RWPE1 (cell line): ENCODE data around the gene CRACR2B.

Source experiments
- CTCF ChIA-PET: fragments of 350-600 bp; sonication (Branson Sonifier 250); formaldehyde crosslinking; extraction: SDS; loops from one replicate; lab custom pipeline; 2021; lab: Yijun Ruan, JAX
- POLR2A ChIA-PET: fragments of 400-600 bp; formaldehyde crosslinking; extraction: SDS; loops from one replicate; lab custom pipeline; 2020; ENCODE audit warnings: antibody characterized with exemption; ENCODE audit not compliant: low non-redundant PET; lab: Yijun Ruan, JAX
- DNase-seq: peaks from one replicate; pipeline ENCODE4 v3.0.0; 2012; ENCODE audit warnings: low spot score
- H3K27ac ChIP-seq: fragments of 450-650 bp; 2 replicates; pipeline ENCODE4 v1.5.1; 2017
- TF ChIP-seq, protein P1 (sequence below): fragments of 450-650 bp; conservative IDR thresholded peaks from 2 replicates; pipeline ENCODE4 v1.5.1; 2017; ENCODE audit warnings: low read depth, mild to moderate bottlenecking

CRACR2B gene

DNA sequence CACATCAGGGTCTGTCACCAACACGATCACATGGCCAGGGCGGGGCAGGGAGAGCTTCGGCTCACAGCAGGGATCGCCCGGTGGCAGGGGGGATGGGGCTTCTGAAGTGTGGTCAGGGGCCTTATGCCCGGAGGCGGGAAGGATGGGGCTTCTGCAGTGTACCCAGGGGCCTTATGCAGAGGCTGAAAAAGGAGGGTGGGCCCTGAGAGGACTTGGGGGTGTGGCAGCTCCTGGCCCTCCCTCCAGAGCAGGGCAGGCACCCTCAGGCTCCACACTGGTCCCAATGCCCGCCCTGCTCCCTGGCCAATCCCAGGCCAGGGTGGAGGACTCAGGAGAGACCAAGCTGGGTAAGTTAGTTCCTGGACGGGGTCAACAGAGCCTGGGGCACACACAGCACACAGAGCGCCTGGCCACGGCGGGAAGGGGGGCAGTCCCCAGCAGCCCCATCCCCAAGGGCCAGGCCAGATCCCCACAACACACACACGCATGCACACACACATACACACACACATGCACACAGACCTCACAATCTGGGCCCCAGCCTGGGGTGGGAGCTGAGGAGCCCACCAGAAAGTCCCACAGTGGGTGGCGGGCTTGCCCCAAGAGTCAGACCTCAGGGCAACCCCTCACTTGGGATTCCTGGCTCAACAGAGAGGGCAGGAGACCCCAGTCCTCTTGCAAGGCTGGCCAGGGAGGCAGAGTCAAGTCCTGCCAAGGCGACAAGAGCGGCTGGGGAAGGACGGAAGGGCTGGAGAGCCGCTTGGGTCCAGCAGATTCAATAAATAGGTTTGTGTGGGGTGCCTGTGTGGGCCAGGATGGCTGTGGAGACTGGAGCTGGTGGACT is 36.8 kb upstream of the CRACR2B start:
- POLR2A ChIA-PET: interaction anchor here (0.6 to 1.0 kb wide), 2 partner anchors 44 to 208 kb away, joined by 3 to 4 read pairs; no protein-coding TSS in a partner anchor
- CTCF ChIA-PET: interaction anchor here (0.7 kb wide), 1 partner anchor 12 kb away, joined by 3 read pairs; no protein-coding TSS in a partner anchor
- TF ChIP-seq, protein P1, sequence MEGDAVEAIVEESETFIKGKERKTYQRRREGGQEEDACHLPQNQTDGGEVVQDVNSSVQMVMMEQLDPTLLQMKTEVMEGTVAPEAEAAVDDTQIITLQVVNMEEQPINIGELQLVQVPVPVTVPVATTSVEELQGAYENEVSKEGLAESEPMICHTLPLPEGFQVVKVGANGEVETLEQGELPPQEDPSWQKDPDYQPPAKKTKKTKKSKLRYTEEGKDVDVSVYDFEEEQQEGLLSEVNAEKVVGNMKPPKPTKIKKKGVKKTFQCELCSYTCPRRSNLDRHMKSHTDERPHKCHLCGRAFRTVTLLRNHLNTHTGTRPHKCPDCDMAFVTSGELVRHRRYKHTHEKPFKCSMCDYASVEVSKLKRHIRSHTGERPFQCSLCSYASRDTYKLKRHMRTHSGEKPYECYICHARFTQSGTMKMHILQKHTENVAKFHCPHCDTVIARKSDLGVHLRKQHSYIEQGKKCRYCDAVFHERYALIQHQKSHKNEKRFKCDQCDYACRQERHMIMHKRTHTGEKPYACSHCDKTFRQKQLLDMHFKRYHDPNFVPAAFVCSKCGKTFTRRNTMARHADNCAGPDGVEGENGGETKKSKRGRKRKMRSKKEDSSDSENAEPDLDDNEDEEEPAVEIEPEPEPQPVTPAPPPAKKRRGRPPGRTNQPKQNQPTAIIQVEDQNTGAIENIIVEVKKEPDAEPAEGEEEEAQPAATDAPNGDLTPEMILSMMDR: no peak
- H3K27ac ChIP-seq: peak overlapping the region; percentile 52
- DNase-seq: no peak

DNA sequence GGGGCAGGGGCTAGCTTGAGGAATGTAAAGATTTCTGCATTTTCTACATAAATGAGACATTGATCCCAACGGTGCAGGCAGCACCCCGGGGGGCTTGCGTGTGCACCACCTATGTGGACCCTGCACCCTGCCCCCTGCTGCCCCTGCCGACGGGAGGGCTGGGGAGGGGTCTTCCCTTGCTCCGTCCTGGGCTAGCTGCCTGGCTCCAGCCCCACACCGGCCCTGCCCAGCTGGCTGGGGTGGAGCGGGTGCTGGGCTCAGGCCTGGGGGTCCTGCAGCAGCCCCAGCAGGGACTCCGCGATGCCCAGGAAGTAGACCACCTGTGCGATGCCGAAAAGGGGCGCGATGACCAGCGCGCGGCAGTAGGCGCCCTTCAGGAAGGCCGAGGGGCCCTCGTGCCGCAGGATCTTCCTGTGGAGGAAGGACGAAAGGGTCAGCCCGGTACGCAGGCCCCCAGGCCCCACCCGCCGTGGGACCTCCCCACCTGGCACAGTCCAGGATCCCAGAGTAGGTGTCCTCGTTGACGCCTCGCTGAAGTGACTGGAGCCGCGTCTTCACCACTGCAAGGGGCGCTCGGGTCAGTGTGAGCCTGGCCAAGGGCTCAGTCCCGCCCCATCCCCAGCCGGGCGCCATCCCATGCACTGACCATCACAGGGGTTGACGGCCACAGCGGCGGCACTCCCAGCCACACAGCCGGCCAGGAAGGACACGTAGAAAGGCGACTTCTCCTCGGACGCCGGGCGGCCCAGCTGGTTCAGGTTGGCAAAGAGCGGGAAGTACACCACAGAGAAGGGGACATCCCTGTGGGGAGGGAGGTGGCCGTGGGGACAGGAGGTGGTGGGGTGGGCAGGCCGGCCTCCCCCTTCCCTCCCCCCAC is 35.8 kb upstream of the CRACR2B start:
- TF ChIP-seq, protein P1: no peak
- ChIA-PET POLR2A (no interaction called here), CTCF (interaction anchor here (0.7 kb wide), 1 partner anchor 9 kb away, joined by 3 read pairs; no protein-coding TSS in a partner anchor)
- peak overlapping the region; percentile 52 for H3K27ac ChIP-seq
- DNase-seq: no peak

DNA sequence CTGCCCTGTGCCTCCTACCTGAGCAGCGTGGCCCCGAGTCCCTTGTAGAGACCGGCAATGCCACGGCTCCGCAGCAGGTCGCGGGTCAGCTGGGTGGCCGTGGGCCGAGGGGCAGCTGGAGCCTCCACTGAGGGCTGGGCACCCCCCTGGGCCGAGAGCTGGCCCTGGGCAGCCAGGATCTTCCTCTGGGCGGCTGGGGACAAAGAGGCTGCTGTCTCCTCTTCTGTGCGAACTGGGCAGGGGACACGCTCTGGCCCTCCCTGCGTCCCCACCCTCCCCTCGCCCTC is 35.2 kb upstream of the CRACR2B start:
- TF ChIP-seq, protein P1: no peak
- no peak for DNase-seq
- ChIA-PET CTCF (interaction anchor here (0.7 kb wide), 1 partner anchor 9 kb away, joined by 3 read pairs; no protein-coding TSS in a partner anchor), POLR2A (no interaction called here)
- H3K27ac ChIP-seq: no peak overlapping the region

DNA sequence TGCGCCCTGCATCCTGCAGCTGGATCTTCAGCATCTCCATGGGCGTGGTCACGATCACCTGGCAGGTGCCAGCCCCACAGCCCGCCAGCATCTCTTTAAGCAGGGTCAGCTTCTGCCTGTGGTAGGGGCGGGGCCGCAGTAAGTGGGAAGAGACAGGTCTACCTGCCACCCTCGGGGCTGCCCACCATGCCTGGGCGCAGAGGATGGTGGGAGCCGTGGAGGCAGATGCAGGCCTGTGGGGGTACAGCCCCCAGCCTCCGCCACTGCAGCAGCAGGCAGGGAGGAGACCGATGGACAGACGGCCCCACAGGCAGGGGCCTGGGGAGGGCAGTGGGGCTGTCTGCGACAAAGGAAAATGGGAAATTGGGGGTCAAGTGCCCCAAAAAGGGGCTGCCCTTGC is 34.8 kb upstream of the CRACR2B start:
- H3K27ac ChIP-seq: peak overlapping the region; percentile 96
- no peak for DNase-seq
- POLR2A ChIA-PET: no interaction called here
- CTCF ChIA-PET: interaction anchor here (0.7 kb wide), 1 partner anchor 10 kb away, joined by 3 read pairs; no protein-coding TSS in a partner anchor
- TF ChIP-seq, protein P1: no peak

DNA sequence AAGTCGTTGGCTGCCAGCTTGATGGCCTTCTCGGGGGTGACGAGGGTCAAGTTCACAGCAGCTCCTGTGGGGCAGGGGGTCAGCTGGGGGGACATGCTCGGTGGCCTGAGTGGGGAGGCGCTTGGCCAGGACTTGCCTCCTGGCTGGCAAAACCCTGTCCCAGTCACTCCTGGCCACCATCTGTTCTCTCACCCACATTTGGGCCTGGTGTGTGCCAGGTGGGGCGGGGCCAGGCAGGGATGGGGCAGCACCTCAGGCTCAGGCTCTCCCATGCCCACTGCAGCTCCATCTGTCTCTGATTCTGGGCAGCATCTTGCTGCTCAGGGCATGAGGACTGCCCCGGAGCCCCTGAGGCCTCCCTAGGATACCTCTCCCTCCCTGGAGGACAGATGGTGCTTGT is 34.2 kb upstream of the CRACR2B start:
- POLR2A ChIA-PET: no interaction called here
- H3K27ac ChIP-seq: peak overlapping the region; percentile 96
- no peak for DNase-seq
- CTCF ChIA-PET: interaction anchor here (0.6 kb wide), 1 partner anchor 43 kb away, joined by 3 read pairs; no protein-coding TSS in a partner anchor
- TF ChIP-seq, protein P1: no peak

DNA sequence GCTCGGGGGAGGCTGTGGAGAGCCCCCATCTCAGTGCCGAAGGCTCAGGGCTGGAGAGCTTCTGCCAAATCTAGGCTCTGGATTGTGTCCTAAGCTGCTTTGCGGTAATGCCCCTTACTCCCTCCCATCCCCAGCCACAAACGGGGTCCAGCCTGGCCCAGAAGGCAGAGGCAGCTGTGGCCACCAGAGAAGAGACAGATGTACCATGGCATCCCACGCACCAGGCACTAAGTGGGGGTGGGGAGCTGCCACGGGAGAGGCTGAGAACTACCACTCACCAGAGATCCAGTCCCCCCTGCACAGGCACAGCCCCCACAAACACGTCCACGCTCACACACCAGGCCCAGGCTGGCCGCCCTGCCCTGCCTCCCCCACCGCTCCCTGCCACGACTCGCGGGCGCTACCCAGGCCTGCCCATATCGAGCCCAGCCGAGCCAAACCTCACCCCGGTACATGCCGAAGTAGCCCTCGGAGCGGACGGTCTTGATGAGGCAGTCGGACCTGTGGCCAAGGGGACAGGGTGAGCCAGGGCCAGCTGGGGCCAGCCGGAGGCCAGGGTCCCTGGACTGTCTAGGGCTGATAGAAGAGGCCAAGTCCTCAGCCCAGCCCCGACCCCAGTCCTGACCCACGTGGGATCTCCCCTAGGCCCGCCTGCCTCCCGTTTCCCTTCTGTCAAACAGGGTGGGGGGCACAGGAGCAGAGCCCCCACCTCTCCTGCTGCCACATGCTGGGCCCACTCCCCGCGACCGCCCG is 33.5 kb upstream of the CRACR2B start:
- POLR2A ChIA-PET: no interaction called here
- DNase-seq: no peak
- CTCF ChIA-PET: no interaction called here
- peak overlapping the region; percentile 96 for H3K27ac ChIP-seq
- TF ChIP-seq, protein P1: no peak
